A549 (cell line): ENCODE measurements around the gene NKG7. TPM values are rescaled to one million over a fixed set of nuclear protein-coding genes. Genes with fewer than 3 reads are reported as not detected.
A peak's percentile ranks its signal among the peaks of the same experiment; 100 is the strongest.

Experiments used
- BHLHE40 ChIP-seq: IDR thresholded peaks from 2 replicates; pipeline ENCODE4 v1.6.1; 2012; ENCODE audit warnings: low read depth, low read length, inconsistent platforms
- CBX8 ChIP-seq: fragments of 200-600 bp; sonication (generic); IDR thresholded peaks from 2 replicates; pipeline ENCODE4 v1.6.1; 2016
- CHD4 ChIP-seq: fragments of 200-600 bp; sonication (generic); IDR thresholded peaks from 2 replicates; pipeline ENCODE4 v1.6.1; 2016; ENCODE audit warnings: antibody characterized with exemption, mild to moderate bottlenecking, borderline replicate concordance
- EHMT2 ChIP-seq: fragments of 200-600 bp; sonication (generic); IDR thresholded peaks from 2 replicates; pipeline ENCODE4 v1.6.1; 2016; ENCODE audit warnings: antibody characterized with exemption, low read depth, mild to moderate bottlenecking, moderate library complexity
- ESRRA ChIP-seq: fragments of 150-350 bp; IDR thresholded peaks from 2 replicates; pipeline ENCODE4 v1.6.1; 2014; ENCODE audit warnings: mild to moderate bottlenecking, low read length, borderline replicate concordance
- FOXS1 ChIP-seq: fragments of 250-450 bp; sonication (Bioruptor Pico); IDR thresholded peaks from 2 replicates; pipeline ENCODE4 v1.5.0; 2020; ENCODE audit warnings: mild to moderate bottlenecking, moderate library complexity
- GATA3 ChIP-seq: IDR thresholded peaks from 2 replicates; pipeline ENCODE4 v1.6.1; 2012; ENCODE audit warnings: borderline replicate concordance
- HDAC2 ChIP-seq: fragments of 200-600 bp; sonication (generic); IDR thresholded peaks from 2 replicates; pipeline ENCODE4 v1.6.1; 2016
- HEYL ChIP-seq: fragments of 250-450 bp; sonication (Bioruptor Pico); IDR thresholded peaks from 2 replicates; pipeline ENCODE4 v1.8.0; 2021; ENCODE audit warnings: mild to moderate bottlenecking, moderate library complexity
- HOXA7 ChIP-seq: fragments of 250-450 bp; sonication (Bioruptor Pico); IDR thresholded peaks from 2 replicates; pipeline ENCODE4 v1.5.0; 2020; ENCODE audit warnings: mild to moderate bottlenecking, moderate library complexity
- HOXB5 ChIP-seq: fragments of 250-450 bp; sonication (Bioruptor Pico); IDR thresholded peaks from 2 replicates; pipeline ENCODE4 v1.5.0; 2020; ENCODE audit warnings: mild to moderate bottlenecking, moderate library complexity
- JUN ChIP-seq, 2 experiments: fragments of >200 bp; sonication (Bioruptor Twin); formaldehyde crosslinking; IDR thresholded peaks; 2 replicates in 1 of 2; 3 replicates in 1 of 2; pipeline ENCODE4 v1.6.1; 2016 to 2017
- JUNB ChIP-seq: fragments of >200 bp; sonication (Bioruptor Twin); formaldehyde crosslinking; IDR thresholded peaks from 2 replicates; pipeline ENCODE4 v1.6.1; 2016
- MAFK ChIP-seq: fragments of 450-650 bp; IDR thresholded peaks from 2 replicates; pipeline ENCODE4 v1.6.1; 2014; ENCODE audit not compliant: partially characterized antibody
- MAZ ChIP-seq: fragments of 150-350 bp; IDR thresholded peaks from 2 replicates; pipeline ENCODE4 v1.6.1; 2014; ENCODE audit warnings: antibody characterized with exemption, low read depth, low read length, borderline replicate concordance
- MYC ChIP-seq: IDR thresholded peaks from 2 replicates; pipeline ENCODE4 v1.6.1; 2012; ENCODE audit warnings: mild to moderate bottlenecking, inconsistent platforms, low read length, improper control_type of control experiment, borderline replicate concordance
- NFE2L2 ChIP-seq: fragments of 150-350 bp; conservative IDR thresholded peaks from 2 replicates; pipeline ENCODE4 v1.6.1; 2014; ENCODE audit warnings: low read length
- POLR2A ChIP-seq: IDR thresholded peaks from 2 replicates; pipeline ENCODE4 v1.6.1; 2012; ENCODE audit warnings: mild to moderate bottlenecking, low read length
- RFX5 ChIP-seq: fragments of 450-650 bp; IDR thresholded peaks from 2 replicates; pipeline ENCODE4 v1.7.1; 2014; ENCODE audit warnings: antibody characterized with exemption, mild to moderate bottlenecking, moderate library complexity
- SREBF2 ChIP-seq: fragments of 450-650 bp; IDR thresholded peaks from 2 replicates; pipeline ENCODE4 v1.6.1; 2014; ENCODE audit warnings: mild to moderate bottlenecking, moderate library complexity
- TP53 ChIP-seq: fragments of 250-450 bp; sonication (Bioruptor Pico); IDR thresholded peaks from 2 replicates; pipeline ENCODE4 v1.5.0; 2021; ENCODE audit warnings: mild to moderate bottlenecking, moderate library complexity
- ZC3H11A ChIP-seq: fragments of 450-650 bp; IDR thresholded peaks from 2 replicates; pipeline ENCODE4 v1.6.1; 2014; ENCODE audit warnings: antibody characterized with exemption, mild to moderate bottlenecking
- ZFP36 ChIP-seq: fragments of 450-650 bp; IDR thresholded peaks from 2 replicates; pipeline ENCODE4 v1.6.1; 2014; ENCODE audit warnings: borderline replicate concordance; ENCODE audit not compliant: partially characterized antibody
- polyA plus RNA-seq, 4 experiments: library from polyadenylated mRNA; depleted of rRNA in 3 of 4; stranded (reverse); fragments of >200 nt; fragmentation: RNase III in 1 of 4; extraction: RNeasy Plus Mini Kit Qiagen cat#74134 plus additional on column Dnase treatment in 1 of 4; gene quantifications; 2 replicates in 3 of 4; 3 replicates in 1 of 4; pipeline ENCODE4 v1.2.3, GENCODE V29; 2011 to 2017
- TF ChIP-seq, protein P1 (sequence below): fragments of >200 bp; sonication (Bioruptor Twin); formaldehyde crosslinking; IDR thresholded peaks from 3 replicates; pipeline ENCODE4 v1.6.1; 2016
- TF ChIP-seq, protein P2 (sequence below): fragments of 250-450 bp; sonication (Bioruptor Pico); IDR thresholded peaks from 2 replicates; pipeline ENCODE4 v1.5.0; 2021; ENCODE audit warnings: mild to moderate bottlenecking, moderate library complexity, borderline replicate concordance
- TF ChIP-seq, protein P3 (sequence below): fragments of >200 bp; sonication (Bioruptor Twin); formaldehyde crosslinking; IDR thresholded peaks from 2 replicates; pipeline ENCODE4 v1.6.1; 2016
- TF ChIP-seq, protein P4 (sequence below): fragments of 150-350 bp; IDR thresholded peaks from 2 replicates; pipeline ENCODE4 v1.6.1; 2014; ENCODE audit warnings: low read depth, mild to moderate bottlenecking, low read length
- TF ChIP-seq, protein P5 (sequence below): IDR thresholded peaks from 2 replicates; pipeline ENCODE4 v1.6.1; 2012
- TF ChIP-seq, protein P6 (sequence below): fragments of 250-450 bp; sonication (Bioruptor Pico); IDR thresholded peaks from 2 replicates; pipeline ENCODE4 v1.5.0; 2020; ENCODE audit warnings: low read depth, mild to moderate bottlenecking, moderate library complexity
- TF ChIP-seq, protein P7 (sequence below): IDR thresholded peaks from 2 replicates; pipeline ENCODE4 v1.6.1; 2012

NKG7 gene
- polyA plus RNA-seq, 2 of the 4 experiments (the other 2 are of a cell fraction): not detected

DNA sequence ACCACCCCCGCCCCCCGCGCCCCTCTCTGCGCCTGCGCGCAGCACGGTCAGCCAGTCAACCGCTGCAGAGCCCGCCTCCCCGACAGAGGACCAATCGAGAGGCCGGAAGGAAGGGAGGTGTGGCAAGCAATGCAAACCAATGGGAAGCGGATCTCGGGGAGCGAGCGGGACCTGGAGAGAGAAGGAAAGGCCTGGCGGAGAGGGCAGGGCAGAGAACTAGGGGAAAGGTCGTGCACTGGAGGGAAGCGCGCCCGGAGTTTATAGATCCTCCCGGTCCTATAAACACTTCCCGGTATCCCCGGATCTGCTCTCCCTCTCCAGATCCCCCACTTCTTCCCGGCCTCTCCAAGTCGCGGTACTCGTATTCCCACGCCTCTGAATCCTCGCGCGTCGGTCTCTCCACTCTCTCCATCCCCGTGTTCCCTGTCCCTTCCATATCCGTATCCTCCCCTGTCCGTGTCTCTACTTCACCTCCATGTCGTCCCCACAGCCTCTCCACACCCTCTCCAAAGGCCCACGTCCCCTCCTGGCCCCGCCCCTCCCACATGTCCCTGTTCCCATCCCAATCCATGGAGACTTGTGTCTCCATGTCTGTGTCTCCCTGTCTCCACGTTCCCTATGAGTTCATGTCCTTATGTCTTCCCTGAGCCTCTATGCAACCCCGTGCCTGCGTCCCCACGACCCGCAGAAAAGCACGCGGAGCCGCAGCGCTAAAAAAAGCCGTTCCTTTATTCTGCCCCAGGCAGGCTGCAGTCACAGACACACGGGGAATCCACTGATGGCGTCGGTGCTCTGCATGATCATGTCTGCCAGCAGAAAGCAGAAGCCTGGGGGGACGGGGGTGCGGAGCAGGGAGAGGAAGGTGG is 5.8 kb downstream of the NKG7 start (continued):
- TF ChIP-seq HEYL (CRISPR knock-in tag): no peak
- TF ChIP-seq, protein P1, sequence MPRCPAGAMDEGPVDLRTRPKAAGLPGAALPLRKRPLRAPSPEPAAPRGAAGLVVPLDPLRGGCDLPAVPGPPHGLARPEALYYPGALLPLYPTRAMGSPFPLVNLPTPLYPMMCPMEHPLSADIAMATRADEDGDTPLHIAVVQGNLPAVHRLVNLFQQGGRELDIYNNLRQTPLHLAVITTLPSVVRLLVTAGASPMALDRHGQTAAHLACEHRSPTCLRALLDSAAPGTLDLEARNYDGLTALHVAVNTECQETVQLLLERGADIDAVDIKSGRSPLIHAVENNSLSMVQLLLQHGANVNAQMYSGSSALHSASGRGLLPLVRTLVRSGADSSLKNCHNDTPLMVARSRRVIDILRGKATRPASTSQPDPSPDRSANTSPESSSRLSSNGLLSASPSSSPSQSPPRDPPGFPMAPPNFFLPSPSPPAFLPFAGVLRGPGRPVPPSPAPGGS: peak; percentile 23; the same call in 1 of the 3 replicates
- no peak for TF ChIP-seq CHD4
- TF ChIP-seq TP53 (CRISPR knock-in tag): no peak
- no peak for TF ChIP-seq NFE2L2
- peak; percentile 54 for TF ChIP-seq POLR2A
- no peak for TF ChIP-seq GATA3
- TF ChIP-seq, protein P2, sequence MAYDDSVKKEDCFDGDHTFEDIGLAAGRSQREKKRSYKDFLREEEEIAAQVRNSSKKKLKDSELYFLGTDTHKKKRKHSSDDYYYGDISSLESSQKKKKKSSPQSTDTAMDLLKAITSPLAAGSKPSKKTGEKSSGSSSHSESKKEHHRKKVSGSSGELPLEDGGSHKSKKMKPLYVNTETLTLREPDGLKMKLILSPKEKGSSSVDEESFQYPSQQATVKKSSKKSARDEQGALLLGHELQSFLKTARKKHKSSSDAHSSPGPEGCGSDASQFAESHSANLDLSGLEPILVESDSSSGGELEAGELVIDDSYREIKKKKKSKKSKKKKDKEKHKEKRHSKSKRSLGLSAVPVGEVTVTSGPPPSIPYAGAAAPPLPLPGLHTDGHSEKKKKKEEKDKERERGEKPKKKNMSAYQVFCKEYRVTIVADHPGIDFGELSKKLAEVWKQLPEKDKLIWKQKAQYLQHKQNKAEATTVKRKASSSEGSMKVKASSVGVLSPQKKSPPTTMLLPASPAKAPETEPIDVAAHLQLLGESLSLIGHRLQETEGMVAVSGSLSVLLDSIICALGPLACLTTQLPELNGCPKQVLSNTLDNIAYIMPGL (CRISPR knock-in tag): no peak
- TF ChIP-seq, protein P3, sequence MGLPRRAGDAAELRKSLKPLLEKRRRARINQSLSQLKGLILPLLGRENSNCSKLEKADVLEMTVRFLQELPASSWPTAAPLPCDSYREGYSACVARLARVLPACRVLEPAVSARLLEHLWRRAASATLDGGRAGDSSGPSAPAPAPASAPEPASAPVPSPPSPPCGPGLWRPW: no peak
- TF ChIP-seq MAZ: no peak
- no peak for TF ChIP-seq MYC
- TF ChIP-seq SREBF2: no peak
- no peak for TF ChIP-seq ESRRA
- no peak for TF ChIP-seq FOXS1 (CRISPR knock-in tag)
- no peak for TF ChIP-seq CBX8
- TF ChIP-seq HOXA7 (CRISPR knock-in tag): peak; percentile 59; the same call in 1 of the 2 replicates
- TF ChIP-seq, protein P4, sequence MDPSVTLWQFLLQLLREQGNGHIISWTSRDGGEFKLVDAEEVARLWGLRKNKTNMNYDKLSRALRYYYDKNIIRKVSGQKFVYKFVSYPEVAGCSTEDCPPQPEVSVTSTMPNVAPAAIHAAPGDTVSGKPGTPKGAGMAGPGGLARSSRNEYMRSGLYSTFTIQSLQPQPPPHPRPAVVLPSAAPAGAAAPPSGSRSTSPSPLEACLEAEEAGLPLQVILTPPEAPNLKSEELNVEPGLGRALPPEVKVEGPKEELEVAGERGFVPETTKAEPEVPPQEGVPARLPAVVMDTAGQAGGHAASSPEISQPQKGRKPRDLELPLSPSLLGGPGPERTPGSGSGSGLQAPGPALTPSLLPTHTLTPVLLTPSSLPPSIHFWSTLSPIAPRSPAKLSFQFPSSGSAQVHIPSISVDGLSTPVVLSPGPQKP: no peak
- TF ChIP-seq MAFK: no peak
- TF ChIP-seq, protein P5, sequence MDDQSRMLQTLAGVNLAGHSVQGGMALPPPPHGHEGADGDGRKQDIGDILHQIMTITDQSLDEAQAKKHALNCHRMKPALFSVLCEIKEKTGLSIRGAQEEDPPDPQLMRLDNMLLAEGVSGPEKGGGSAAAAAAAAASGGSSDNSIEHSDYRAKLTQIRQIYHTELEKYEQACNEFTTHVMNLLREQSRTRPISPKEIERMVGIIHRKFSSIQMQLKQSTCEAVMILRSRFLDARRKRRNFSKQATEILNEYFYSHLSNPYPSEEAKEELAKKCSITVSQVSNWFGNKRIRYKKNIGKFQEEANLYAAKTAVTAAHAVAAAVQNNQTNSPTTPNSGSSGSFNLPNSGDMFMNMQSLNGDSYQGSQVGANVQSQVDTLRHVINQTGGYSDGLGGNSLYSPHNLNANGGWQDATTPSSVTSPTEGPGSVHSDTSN: peak; percentile 77
- no peak for TF ChIP-seq EHMT2
- TF ChIP-seq ZFP36: no peak
- no peak for TF ChIP-seq HOXB5 (CRISPR knock-in tag)
- TF ChIP-seq BHLHE40: no peak
- TF ChIP-seq, protein P6, sequence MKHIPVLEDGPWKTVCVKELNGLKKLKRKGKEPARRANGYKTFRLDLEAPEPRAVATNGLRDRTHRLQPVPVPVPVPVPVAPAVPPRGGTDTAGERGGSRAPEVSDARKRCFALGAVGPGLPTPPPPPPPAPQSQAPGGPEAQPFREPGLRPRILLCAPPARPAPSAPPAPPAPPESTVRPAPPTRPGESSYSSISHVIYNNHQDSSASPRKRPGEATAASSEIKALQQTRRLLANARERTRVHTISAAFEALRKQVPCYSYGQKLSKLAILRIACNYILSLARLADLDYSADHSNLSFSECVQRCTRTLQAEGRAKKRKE (CRISPR knock-in tag): no peak
- no peak for TF ChIP-seq JUNB
- no peak for TF ChIP-seq HDAC2
- no peak for TF ChIP-seq RFX5
- TF ChIP-seq, protein P7, sequence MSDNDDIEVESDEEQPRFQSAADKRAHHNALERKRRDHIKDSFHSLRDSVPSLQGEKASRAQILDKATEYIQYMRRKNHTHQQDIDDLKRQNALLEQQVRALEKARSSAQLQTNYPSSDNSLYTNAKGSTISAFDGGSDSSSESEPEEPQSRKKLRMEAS: peak; percentile 73
- TF ChIP-seq JUN (IDR thresholded peaks at IDR 0.05): peak; percentile 46 to 80; a peak in 4 of 5 replicates
- no peak for TF ChIP-seq ZC3H11A
